ENCODE data around the gene DCDC1. TPM values are rescaled to one million over a fixed set of nuclear protein-coding genes. Genes with fewer than 3 reads are reported as not detected.

The DCDC1 gene
- total RNA-seq, 1 experiment from 2014 or later: 0.58 TPM

DNA sequence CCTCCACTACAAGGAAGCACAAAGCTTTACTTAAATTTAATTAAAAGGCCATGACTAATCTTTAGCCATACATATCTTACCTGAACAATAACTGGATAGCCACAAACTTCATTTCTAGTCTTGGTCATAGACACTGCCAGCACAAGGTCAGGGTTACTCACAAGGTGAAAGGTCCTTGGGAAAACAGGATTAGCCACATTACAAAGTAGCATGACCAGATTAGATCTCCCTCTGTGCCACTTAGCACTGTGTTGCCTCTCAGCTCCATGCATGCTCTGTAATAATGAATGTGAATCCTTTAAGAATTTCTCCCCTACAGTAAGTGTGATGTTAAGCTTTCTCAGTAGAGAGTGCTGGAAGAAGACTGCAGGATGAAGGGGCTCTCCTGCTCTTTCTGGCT, 458.3 kb downstream of the DCDC1 start:
- Histone ChIP-seq H3K27me3 (replicated peaks; ENCODE audit: insufficient read depth, low read depth, low read length, poor library complexity) (peaks cover 6% of the 10 kb centered on the region), H3K4me1 (ENCODE audit: insufficient read depth, low read length, poor library complexity, severe bottlenecking) (no peaks in the 10 kb centered on the region), H3K4me3 (ENCODE audit: low read depth, low read length, poor library complexity, severe bottlenecking) (no peak overlapping the region), H3K9me3 (ENCODE audit: low read depth, low read length, poor library complexity, severe bottlenecking) (no peaks in the 10 kb centered on the region), H3K27ac (ENCODE audit: low read depth, low read length, poor library complexity, severe bottlenecking) (no peak overlapping the region), H3K36me3 (ENCODE audit: insufficient read depth, low read length, poor library complexity, severe bottlenecking) (no peaks in the 10 kb centered on the region)
- ChIA-PET POLR2A (ENCODE audit: low non-redundant PET) (no interaction called here), CTCF (no interaction called here)
- no peak for DNase-seq (ENCODE audit: low spot score)
- intact Hi-C loops (cut with micrococcal nuclease; ENCODE audit: unreplicated experiment): loop anchor here (5.0 to 10.0 kb wide), 2 partner anchors 99 to 1386 kb away; no protein-coding TSS in a partner anchor
- BruUV-seq (replicated peaks): no TSS peak
- TF ChIP-seq, protein P1, sequence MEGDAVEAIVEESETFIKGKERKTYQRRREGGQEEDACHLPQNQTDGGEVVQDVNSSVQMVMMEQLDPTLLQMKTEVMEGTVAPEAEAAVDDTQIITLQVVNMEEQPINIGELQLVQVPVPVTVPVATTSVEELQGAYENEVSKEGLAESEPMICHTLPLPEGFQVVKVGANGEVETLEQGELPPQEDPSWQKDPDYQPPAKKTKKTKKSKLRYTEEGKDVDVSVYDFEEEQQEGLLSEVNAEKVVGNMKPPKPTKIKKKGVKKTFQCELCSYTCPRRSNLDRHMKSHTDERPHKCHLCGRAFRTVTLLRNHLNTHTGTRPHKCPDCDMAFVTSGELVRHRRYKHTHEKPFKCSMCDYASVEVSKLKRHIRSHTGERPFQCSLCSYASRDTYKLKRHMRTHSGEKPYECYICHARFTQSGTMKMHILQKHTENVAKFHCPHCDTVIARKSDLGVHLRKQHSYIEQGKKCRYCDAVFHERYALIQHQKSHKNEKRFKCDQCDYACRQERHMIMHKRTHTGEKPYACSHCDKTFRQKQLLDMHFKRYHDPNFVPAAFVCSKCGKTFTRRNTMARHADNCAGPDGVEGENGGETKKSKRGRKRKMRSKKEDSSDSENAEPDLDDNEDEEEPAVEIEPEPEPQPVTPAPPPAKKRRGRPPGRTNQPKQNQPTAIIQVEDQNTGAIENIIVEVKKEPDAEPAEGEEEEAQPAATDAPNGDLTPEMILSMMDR (conservative IDR thresholded peaks at IDR 0.05; ENCODE audit: low read depth, low read length): no peak
- no peak for TF ChIP-seq EZH2 (IDR thresholded peaks at IDR 0.05; ENCODE audit: borderline replicate concordance, low read depth, low read length, poor library complexity, severe bottlenecking)

DNA sequence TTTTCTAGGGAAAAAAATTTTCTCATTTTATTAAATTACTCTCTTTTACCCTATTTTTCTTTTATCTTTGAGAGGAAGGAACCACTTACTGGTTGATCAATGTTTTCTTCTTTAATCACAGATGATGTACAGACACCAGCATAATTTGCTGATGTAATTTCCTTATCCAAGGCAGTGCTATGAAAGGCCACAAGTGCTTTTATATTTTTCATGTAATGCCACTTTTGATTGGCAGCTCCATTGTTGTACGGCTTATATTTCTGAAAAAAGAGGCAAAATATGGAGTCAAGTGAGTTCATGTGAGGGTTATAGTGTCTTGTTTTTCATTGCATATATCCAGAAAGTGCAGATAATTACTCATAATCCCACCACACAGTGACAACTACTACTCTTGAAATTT, 460.7 kb downstream of the DCDC1 start:
- H3K4me1 ChIP-seq (ENCODE audit: insufficient read depth, low read length, poor library complexity, severe bottlenecking): no peaks in the 10 kb centered on the region
- DNase-seq (ENCODE audit: low spot score): peak; percentile 40
- no peak overlapping the region for H3K4me3 ChIP-seq (ENCODE audit: low read depth, low read length, poor library complexity, severe bottlenecking)
- intact Hi-C loops (cut with micrococcal nuclease; ENCODE audit: unreplicated experiment): no loop called here
- H3K27ac ChIP-seq (ENCODE audit: low read depth, low read length, poor library complexity, severe bottlenecking): no peak overlapping the region
- H3K9me3 ChIP-seq (ENCODE audit: low read depth, low read length, poor library complexity, severe bottlenecking): no peaks in the 10 kb centered on the region
- H3K27me3 ChIP-seq (replicated peaks; ENCODE audit: insufficient read depth, low read depth, low read length, poor library complexity): no peaks in the 10 kb centered on the region
- ChIA-PET CTCF (no interaction called here), POLR2A (ENCODE audit: low non-redundant PET) (no interaction called here)
- no peaks in the 10 kb centered on the region for H3K36me3 ChIP-seq (ENCODE audit: insufficient read depth, low read length, poor library complexity, severe bottlenecking)
- no peak for TF ChIP-seq EZH2 (IDR thresholded peaks at IDR 0.05; ENCODE audit: borderline replicate concordance, low read depth, low read length, poor library complexity, severe bottlenecking)
- TF ChIP-seq, protein P1 (conservative IDR thresholded peaks at IDR 0.05; ENCODE audit: low read depth, low read length): no peak
- BruUV-seq (replicated peaks): no TSS peak

DNA sequence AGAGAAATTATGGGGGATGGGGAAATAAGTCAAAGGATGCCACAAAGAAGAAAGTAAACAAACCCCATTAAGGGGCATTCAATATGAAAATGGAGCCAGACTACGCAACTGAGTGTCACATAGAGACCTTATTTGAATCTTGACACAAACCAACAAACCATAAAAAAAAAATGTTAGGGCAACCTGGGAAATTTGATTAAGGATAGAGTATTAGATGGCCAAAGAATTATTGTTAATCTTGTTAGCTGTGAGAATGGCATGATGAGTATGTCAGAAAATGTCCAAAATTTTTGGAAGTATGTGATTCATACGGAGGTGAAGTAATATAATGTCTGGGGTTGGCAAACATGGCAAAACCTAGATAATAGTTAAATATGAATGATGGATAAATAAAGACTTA, 461.3 kb downstream of the DCDC1 start:
- no peaks in the 10 kb centered on the region for H3K9me3 ChIP-seq (ENCODE audit: low read depth, low read length, poor library complexity, severe bottlenecking)
- intact Hi-C loops (cut with micrococcal nuclease; ENCODE audit: unreplicated experiment): no loop called here
- H3K4me3 ChIP-seq (ENCODE audit: low read depth, low read length, poor library complexity, severe bottlenecking): no peak overlapping the region
- CTCF ChIA-PET: no interaction called here
- H3K27me3 ChIP-seq (replicated peaks; ENCODE audit: insufficient read depth, low read depth, low read length, poor library complexity): no peaks in the 10 kb centered on the region
- POLR2A ChIA-PET (ENCODE audit: low non-redundant PET): no interaction called here
- no peaks in the 10 kb centered on the region for H3K36me3 ChIP-seq (ENCODE audit: insufficient read depth, low read length, poor library complexity, severe bottlenecking)
- BruUV-seq (replicated peaks): no TSS peak
- no peak for DNase-seq (ENCODE audit: low spot score)
- H3K4me1 ChIP-seq (ENCODE audit: insufficient read depth, low read length, poor library complexity, severe bottlenecking): no peaks in the 10 kb centered on the region
- TF ChIP-seq EZH2 (IDR thresholded peaks at IDR 0.05; ENCODE audit: borderline replicate concordance, low read depth, low read length, poor library complexity, severe bottlenecking): no peak
- TF ChIP-seq, protein P1 (conservative IDR thresholded peaks at IDR 0.05; ENCODE audit: low read depth, low read length): no peak
- H3K27ac ChIP-seq (ENCODE audit: low read depth, low read length, poor library complexity, severe bottlenecking): no peak overlapping the region

Measured in A673 (cell line).